HG02884 (cell line): ENCODE results near the gene NOC4L.
"Not testable (repeated sequence)": the region's sequence is repeated elsewhere in the genome, so short reads cannot be mapped to it uniquely, and the experiment has no call there.

Experiments
- ATAC-seq: cut with Tn5 transposase; IDR thresholded peaks from one replicate; pipeline ENCODE4 v1.9.1; 2021; ENCODE audit warnings: mild to moderate bottlenecking, moderate library complexity; ENCODE audit not compliant: unreplicated experiment

Gene NOC4L

DNA sequence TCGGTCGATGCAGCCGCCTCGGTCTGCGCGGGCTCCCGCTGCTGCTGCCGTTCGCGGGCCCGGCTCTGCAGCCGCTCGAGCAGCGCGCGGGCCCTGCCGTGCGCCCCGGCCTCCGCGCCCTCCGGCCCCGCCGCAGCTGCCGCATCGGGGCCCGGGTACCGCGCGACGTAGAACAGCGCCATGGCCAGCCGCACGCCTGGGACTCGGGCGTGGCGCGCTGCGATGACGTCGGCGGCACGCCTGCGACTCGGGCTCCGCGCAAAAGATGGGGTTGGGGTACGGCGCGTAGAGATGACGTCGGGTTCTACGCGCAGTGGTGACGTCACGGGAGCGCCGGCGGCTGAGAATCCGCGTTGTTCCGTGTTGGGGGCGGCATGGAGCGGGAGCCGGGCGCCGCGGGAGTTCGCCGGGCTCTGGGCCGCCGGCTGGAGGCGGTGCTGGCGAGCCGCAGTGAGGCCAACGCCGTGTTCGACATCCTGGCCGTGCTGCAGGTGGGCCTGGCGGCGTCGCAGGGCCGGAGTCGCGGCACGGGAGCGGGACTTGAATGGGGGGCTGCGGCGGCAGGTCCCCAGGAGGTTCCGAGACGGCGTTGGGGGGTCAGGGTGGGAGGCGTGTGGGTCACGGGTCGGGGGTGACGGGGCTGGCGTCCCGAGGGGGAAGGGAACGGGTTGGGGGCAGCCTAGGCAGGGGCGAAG, at the start of gene NOC4L, which contains the start of gene DDX51:
TSS of gene NOC4L (plus strand) at position 343 of the 695 bp plus-strand sequence. CDS start at position 375, 32 bp downstream.
TSS of gene DDX51 (minus strand) at position 205 of the 695 bp plus-strand sequence. CDS start at position 182, 23 bp downstream.
- peak; percentile 78 for ATAC-seq

DNA sequence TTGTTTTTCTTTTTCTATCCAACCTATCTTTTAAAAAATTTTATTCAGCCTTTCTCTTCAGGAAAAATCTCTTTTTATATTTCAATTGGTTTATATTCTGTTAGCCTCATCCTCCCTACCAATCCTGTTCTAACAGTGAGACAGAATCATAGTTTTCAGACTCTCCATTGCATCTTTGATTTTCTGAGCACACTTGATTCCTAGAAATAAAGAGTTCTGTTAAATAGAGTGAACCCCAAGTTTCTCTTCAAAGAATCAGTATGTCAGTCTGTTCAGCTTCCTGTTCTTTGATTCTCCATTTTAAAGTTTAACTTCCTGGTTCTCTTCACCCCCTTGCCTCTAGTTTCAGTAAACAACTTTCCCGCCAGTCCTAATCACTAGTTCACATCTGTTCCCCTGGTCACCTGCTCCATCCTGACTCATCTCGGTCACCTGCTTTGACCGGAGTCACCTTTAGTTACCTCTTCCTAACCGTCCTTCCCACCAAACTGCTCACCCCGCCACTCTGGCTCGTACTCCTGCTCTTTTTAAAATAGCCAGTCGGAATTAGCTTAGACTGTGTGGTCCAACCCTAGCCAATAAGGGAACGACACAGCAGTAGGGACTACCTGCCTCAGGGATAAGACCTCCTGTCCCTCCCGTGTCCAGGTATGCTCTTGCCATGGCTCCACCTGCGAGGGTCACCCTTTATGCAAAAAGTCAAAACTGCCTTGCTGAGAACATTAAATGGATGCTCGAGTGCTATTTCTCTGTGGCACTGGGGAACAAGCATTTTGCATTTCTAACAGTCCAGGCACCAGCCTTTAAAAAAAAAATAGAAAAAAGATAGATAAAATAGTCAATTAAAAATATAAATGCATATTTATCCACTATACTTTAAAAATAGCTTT, 48.5 kb upstream of the NOC4L start:
- no peak for ATAC-seq

DNA sequence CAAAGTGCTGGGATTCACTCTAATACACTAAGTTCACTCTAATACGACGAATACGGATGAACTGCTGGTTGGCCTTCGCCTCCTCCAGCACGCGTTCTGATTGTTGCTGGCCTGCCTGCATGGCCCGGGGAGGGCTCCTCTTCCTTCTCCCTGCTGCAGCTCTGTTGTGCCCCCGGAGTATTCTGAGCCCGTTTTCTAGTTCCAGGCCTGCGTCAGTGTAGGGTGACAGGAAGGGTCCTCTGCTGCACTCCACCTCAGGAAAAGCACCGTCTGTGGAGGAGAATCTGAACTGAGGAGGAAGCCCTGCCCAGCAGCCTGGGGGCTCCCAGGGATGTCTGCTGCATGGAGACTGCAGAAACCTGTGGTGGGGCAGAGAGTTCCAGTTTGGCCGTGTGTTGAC, 44.5 kb upstream of the NOC4L start:
- ATAC-seq = no peak

DNA sequence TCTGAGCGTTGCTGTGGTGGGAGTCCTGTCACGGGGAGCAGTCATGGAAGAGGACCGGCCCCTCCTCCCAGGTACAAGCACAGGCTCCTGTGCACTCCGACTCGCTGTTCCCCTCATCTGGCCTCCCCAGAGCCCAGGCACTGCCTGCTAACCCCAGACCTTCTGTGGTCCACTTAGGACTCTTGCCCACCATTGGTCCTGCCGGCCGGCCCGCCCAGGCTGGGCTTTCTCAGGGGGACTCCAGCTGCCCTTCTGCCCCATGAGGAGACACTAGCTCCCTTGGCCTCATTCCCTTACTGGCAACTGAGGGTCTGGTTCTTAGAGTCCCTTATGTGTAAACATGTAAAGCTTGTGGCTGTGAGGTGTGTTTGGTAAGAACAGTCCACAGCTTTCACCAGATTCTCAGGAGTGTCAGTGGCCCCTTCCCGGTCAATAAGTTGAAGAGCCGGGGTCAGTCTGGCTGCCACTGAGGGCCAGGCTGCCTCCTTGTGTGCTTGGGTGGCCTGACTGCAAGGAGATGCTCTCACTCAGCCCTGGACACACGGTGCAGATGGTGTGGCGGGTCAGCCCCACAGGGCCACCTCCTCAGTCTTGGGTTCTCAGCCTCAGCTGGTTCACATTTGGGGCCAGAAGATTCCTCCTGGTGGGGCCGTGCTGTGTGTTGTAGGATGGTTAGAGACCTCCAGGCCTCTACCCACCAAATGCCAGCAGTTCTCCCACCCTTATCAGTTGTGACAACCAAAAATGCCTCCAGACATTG, 43.8 kb upstream of the NOC4L start:
- no peak for ATAC-seq

DNA sequence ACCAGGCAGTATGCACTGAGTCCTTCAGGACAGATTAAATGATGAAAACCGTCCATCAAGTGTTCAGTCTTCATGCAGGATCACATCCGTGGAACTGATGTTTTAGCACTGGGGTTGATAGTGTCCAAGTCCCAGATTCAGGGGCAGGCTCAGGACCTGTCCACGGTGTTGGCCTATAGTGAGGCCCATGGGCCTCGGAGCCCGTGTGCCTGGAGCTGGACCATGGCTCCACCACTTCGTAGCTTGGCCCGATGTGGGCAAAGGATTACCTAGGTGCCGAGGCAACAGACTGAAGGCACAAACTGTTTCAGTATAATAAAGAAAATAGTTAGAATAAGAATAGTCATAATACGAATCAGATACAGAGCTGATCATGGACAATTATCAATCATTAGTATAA, 42.0 kb upstream of the NOC4L start:
- no peak for ATAC-seq

DNA sequence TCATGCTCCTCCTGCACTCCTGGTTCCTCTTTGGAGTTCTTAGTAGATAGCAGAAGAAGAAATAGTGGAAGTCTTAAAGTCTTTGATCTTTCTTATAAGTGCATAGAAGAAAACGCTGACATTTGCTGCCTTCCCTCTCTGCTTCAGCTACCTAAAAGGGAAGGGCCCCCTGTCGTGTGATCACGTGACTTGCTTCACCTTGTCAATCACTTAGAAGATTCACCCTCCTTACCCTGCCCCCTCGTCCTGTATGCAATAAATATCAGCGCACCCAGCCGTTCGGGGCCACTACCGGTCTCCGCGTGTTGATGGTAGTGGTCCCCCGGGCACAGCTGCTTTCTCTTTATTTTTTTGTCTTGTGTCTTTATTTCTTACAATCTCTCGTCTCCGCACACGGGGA, 41.2 kb upstream of the NOC4L start:
- not testable (repeated sequence) for ATAC-seq

DNA sequence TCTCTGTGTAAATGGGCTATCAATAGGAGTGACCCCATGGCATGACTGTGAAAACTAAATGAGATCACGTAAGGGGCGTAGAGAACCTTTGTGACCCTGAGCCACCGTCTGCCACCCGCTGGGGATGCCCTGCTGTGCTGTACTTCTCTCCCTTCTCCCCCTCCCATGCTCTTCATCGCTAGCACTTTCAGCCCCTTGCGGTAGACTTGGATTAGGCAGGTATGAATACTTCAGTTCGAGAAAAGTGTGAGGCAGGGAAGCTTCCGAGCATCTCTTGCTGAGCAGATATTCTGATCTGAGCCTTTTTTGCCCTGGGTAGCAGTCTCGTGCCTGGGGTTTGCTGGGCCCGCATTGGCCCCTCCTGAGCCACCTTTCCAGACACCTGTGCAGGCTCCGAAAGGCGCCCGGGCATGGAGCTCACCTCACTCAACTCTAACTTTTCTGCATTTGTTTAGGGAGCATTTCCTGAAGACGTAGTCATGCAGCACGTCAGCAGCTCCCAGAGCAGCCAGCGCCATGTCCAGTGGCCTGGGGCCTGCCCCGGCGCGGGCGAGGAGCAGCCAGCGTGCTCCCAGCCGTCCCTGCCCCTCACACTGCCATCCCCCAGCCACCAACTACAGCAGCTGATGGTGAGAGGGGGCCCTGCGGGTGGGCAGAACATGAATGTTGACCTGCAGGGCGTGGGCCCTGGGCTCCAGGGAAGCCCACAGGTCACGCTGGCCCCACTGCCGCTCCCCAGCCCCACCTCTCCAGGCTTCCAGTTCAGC, 40.5 kb upstream of the NOC4L start:
- no peak for ATAC-seq

DNA sequence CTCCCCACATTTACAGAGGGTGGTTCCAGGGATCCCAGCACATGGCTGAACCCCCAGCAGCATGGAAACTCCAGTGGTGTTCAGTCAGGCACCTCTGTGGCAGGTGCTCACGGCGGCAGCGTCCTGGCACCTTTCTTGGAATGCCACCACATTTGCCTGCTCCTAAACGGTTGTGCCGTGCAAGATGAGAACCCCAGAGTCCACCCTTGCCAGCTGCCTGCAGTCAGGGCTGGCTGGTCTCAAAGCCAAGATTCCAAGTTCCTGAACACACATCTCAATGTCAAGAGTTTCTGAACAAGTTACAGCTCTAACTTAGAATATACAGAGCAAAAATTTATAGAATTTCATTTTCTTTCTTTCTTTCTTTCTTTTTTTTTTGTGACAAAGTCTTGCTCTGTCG, 38.8 kb upstream of the NOC4L start:
- ATAC-seq = no peak

DNA sequence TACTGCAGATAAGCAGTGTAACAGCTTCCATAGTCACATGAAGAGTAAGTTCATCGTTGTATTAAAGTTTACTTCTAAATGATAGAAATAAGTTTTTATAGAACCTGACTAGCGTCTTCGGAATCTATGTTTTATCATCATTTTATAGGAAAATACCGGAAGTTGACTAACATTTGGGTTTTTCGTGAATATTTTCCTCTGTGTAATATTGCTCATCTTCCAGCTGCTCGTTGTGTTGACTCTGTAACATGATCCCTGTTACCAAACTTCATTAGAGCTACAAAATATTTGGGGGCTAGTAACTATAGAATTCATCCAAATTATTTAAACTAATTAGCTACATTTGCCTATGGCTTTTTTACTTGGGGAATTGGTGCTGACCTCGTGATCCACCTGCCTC, 37.3 kb upstream of the NOC4L start:
- no peak for ATAC-seq

DNA sequence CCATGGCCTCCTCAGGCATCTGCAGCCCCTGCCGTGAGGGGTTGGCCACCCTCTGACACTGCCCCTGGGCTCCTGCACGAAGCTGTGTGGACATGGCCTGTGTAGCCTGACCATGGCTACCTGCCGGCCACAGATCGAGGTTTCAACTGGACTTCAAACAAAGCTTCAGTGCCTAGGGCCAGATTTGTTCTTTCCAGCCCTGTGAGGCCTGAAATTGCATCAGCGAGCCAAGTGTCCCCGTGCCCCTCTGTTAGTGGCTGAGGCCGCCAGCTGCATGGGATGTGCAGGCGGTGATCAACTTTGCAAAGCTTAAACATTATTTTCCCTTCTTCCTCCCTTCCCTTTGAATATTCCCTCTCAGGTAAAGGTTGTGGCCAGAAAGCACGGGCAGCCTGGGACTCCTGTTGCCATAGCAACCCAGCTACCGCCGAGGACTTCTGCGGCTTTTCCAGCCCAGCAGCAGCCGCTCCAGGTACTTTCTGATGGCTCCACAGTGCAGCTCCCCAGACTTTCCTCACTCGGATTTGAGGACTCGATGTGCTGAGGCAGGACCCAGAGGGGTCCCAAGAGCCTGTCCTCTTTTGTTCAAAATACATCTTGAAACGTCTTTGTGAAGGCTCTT, 35.9 kb upstream of the NOC4L start:
- ATAC-seq = no peak

DNA sequence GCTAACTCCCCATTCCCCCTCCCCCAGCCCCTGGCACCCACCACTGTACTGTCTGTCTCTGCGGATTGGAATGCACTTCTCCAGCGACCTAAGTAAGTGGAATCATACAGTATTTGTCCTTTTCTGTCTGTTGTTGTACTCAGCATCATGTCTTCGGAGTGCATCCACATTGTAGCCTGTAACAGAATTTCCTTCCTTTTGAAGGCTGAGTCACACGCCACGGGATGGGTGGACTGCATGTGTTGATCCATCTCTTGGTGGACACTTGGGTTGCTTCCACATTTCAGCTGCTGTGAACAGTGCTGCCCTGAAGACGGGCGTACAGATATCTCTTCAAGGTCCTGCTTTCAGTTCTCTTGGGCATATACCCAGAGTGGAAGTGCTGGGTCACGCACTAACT, 34.5 kb upstream of the NOC4L start:
- ATAC-seq = no peak

DNA sequence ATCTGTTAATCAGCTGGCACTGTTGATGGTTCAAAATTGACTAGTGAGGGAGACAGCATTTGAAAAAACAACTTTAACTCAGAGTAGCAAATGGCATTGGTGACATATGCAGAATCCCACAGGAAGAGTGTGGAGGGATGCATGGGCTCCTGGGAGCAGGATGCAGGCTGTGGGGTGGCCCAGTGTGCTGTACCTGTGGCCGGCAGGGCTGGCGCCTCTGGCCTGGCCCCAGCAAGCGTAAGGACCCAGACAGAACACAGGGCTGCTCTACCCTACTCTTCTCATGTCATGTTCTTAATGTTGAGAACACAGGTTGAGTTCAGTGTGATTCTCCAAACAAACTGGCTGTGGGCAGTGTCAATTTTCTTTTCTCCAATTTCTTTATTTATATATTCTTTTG, 33.6 kb upstream of the NOC4L start:
- no peak for ATAC-seq

DNA sequence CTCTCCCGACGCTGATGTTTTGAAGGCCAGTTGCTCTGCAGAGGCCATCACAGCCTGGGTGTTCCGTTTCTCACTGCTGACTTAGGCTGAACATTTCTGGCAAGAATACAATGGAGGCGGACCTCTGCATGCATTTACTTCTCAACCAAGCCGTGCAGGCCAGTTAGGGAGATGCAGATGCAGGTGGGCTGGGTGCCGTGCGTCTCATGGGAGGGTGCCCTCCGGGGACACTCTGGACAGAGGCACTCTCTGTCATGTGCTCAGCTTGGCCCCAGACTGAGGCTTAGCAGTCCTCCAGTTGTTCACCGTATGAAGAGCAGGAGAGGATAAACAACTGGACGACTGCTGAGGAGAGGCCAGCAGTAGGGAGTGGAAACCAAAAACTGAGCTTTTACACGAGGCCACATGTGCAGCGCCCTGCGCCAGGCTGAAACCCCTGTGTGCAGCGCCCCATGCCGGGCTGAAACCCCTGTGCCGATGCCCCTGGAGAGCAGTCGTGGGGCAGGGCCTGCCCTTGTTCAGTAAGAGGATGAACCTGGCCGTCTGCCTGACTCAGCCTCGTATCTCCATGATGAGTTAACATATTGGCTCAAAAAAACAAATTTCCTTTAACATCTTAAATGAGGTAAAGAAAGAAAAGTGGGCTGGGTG, 32.5 kb upstream of the NOC4L start:
- ATAC-seq = no peak

DNA sequence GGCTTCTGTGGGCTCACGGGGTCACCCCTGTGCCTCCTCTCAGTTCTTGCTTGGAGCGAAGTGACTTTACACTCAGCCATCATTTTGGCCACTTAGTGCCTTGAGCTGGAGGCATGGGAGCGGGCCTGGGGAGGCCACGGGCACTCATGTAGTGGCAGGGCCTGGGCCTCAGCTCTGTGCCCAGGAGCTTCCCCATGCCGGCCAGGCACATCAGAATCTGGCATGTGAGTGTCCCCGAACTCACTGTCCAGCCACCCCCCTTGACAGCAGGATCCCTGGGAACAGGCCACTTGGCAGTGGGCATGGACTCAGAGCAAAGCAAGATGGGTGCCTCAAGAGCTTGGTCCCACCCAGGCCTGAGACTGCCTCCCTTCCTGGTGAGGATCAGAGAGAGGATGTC, 29.6 kb upstream of the NOC4L start:
- no peak for ATAC-seq

DNA sequence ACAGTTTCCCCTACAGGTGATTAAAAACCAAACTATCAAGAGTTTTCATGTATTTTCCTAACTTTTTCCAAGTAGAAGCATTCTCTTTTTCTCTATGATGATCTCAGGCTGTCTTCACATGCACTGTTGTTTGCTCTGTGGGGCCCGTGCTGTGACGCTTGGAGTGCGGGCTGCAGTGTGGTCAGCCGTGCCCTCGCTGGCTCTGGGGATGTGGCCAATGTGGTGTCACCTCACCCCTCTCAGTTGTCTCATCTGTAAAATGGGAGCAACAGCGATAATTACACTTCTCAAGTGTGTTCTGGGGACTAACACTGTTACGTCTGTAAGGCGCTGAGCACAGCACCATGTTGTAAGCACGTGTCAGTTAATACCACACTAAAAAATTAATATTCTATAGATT, 28.8 kb upstream of the NOC4L start:
- ATAC-seq = no peak

DNA sequence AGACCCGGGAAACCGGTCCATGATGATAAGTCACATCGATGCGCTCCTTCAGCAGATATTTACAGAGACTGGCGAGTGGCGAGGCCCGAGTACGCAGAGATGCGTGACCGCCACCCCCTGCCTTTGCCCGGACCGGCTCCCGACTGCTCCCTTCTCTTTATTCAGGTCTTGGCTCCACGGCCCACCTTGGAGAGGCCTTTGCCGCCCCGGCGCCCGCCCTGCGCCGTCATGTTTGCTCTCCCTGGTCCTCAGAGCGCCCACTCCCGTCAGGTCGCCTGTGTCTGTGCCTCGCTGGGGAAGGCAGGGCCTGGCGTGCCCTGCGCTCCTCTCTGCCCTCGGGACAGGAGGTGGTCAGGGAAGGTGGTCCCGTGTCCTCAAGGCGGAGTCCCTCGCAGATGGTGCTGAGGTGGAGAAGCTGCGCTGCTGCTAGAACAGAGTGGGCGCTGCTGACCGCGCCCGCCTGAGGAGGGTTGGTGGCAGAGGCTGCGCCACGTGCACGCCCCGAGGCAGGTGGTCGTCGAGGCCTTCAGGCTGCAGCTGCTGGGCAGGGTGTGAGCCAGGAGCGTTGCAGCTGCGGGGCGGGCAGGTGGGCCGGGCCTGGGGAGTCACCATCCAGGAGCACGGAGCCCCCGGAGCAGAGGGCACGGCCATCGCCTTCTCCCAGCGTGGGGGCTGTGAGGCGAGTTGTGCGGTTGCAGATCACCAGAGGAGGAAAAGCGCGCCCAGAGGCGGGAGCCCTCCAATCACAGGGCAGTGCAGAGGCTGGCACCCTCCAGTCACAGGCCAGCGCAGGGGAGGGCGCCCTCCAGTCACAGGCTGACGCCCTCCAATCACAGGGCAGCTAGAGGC, 27.3 kb upstream of the NOC4L start:
- ATAC-seq = no peak

DNA sequence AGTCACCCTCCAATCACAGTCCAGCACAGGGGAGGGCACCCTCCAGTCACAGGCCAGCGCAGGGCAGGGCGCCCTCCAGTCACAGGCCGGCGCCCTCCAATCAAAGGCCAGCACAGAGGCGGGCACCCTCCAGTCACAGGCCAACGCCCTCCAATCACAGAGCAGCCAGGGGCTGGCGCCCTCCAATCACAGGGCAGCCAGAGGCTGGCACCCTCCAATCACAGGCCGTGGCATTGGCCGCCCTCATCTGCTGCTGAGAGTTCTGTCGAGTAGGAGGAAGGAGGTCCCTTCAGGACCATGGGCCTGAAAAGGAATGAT, 26.7 kb upstream of the NOC4L start:
- ATAC-seq = no peak

DNA sequence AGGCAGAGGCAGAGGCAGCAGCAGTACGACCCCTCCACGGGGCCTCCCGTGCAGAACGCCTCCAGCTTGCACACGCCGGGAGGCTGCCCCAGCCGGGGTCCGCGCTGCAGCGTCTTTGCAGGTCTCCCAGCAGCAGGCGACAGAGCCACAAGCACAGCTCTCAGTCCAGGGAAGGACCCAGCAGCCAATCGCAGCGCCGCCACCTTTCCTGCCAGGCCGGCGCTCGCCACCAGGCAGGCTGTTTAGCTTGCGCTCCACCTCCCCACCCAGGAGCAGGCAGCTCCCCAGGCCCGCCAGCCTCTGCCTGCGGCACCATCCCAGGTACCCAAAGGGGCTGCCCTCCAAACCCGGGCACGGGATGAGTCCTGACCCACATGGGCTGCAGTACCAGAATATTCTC, 25.4 kb upstream of the NOC4L start:
- ATAC-seq = no peak

DNA sequence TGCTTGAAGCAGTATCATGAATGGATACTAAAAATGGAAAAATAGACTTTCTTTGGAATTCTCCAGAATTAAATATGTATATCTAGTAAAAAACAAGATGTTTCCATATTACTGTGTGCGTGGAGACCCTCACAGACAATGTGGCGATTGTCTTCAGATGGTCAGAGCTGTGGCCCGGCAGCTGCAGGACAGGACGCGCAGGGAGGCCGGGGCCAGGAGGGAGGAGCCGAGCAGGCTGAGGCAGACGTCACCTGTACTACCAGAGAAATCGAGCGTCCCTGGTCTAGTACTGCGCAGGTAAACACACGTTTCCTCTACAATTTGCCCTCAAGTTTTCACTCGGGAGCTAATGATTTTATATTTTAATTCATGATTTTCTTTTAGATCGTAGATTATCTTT, 23.0 kb upstream of the NOC4L start:
- ATAC-seq = no peak
